Omental fat pad (tissue), 4 donors: ENCODE results near the gene MILR1. TPM values are rescaled to one million over a fixed set of nuclear protein-coding genes. Genes with fewer than 3 reads are reported as not detected.
"Not testable (repeated sequence)": the region's sequence is repeated elsewhere in the genome, so short reads cannot be mapped to it uniquely, and the experiment has no call there.

Experiments used
- ATAC-seq: fragments of 150-250 bp; one replicate; pipeline ENCODE4 v1.9.1; 2016; ENCODE audit warnings: mild to moderate bottlenecking, moderate library complexity; ENCODE audit not compliant: low FRiP score
- DNase-seq: peaks from one replicate; pipeline ENCODE4 v3.0.0-alpha.2; 2019; ENCODE audit warnings: low spot score
- CTCF ChIP-seq, 3 donors: fragments of 450-650 bp; IDR thresholded peaks; one replicate each; pipeline ENCODE4 v1.5.1; 2016 to 2017; ENCODE audit warnings: antibody characterized with exemption in 3 of 3, mild to moderate bottlenecking in 3 of 3, moderate library complexity in 2 of 3
- total RNA-seq, 4 donors: library from RNA; depleted of rRNA; stranded (reverse); fragments of >200 nt; gene quantifications; one replicate each; pipeline ENCODE4 v1.1.0, GENCODE V29; 2016

The MILR1 gene
- total RNA-seq, 4 donors from 2014 or later = 7.1 to 25.1 (median 18.2) TPM

GRCh38 chr17:64459284-64459747, 10.4 kb downstream of the MILR1 start:
- no peak for TF ChIP-seq CTCF (IDR thresholded peaks at IDR 0.05)
- DNase-seq (no peak), ATAC-seq (no peak)

DNA sequence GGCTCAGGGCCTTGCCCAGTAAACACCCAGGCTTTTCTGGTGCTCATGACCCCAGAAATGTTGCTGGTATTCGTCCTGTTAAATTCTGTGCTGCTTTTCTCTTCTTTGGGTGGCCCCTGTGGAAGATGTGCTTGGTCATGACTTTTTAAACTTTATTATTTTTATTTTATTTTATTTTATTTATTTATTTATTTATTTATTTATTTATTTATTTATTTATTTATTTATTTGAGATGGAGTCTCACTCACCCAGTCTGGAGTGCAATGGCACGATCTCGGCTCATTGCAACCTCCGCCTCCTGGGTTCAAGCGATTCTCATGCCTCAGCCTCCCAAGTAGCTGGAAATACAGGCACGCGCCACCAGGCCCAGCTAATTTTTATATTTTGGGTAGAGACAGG, 10.9 kb downstream of the MILR1 start:
- ATAC-seq, DNase-seq: not testable (repeated sequence)

GRCh38 chr17:64460955-64461354, 12.0 kb downstream of the MILR1 start:
- no peak for ATAC-seq
- TF ChIP-seq CTCF (IDR thresholded peaks at IDR 0.05) = no peak
- DNase-seq = no peak

- TF ChIP-seq CTCF (IDR thresholded peaks at IDR 0.05) = no peak
- ATAC-seq (no peak), DNase-seq (no peak)
Measured at GRCh38 chr17:64461788-64462187, 12.9 kb downstream of the MILR1 start.

DNA sequence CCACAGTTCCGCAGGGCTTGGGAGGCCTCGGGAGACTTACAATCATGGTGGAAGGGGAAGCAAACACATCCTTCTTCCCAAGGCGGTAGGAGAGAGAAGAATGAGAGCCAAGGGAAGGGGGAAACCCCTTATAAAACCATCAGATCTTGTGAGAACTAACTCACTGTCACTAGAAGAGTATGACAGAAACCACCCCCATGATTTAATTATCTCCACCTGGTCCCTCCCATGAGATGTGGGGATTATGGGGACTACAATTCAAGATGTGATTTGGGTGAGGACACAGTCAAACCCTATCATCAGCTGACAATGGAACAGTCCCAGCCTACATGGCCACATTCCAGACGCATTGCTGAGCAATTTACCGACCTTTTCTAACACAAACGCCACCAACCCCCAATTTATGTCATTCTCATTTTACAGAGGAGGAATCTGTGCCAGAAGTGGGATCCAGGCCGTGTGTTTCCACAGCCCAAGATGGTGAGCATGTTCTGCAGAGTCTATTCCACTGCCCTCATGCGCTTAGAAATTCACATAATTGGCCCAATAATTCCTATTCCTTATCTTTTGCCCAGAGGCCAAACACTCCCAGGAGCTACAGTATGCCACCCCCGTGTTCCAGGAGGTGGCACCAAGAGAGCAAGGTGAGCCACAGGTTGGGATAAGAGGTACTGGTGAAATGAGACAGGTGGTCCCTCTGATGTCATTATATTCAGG, 17.3 kb downstream of the MILR1 start:
- TF ChIP-seq CTCF (IDR thresholded peaks at IDR 0.05) = no peak
- DNase-seq = no peak
- ATAC-seq = no peak

DNA sequence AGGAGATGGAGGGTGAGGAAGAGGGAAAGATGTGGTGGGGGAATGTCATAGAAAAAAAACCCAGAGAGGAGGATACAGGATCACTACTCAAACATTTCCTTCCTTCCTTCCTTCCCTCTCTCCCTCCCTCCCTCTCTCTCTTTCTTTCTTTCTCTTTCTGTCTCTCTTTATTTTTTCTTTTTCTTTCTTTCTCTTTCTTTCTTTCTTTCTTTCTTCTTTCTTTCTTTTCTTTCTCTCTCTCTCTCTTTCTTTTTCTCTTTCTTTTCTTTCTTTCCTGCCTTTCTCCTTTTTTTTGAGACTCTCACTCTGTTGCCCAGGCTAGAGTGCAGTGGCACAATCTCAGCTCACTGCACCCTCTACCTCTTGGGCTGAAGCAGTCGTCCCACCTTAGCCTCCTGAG, 17.9 kb downstream of the MILR1 start:
- not testable (repeated sequence) for DNase-seq, ATAC-seq

DNA sequence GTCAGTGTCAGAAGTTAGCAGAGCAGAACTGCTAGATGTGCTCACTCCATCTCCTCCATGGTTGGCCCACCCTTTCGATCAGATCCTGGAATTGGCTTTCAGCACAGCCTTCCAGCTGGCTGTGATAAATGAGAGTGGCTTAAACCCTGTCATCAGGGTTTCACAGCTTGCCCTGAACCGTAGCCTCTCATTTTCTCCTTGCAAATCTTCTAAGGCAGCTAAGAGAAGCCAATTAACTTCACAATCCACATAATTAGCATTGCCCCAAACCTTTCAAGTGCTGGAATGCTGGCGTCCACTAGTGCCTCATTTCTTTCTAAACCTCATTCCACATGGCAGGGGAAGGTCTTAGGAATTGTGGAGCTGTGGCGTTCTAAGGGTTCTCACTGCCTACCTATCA, 21.7 kb downstream of the MILR1 start:
- DNase-seq (no peak), ATAC-seq (no peak)
- no peak for TF ChIP-seq CTCF (IDR thresholded peaks at IDR 0.05)

- ATAC-seq = no peak
- no peak for DNase-seq
- TF ChIP-seq CTCF (IDR thresholded peaks at IDR 0.05) = no peak
Measured at GRCh38 chr17:64471440-64471839, 22.5 kb downstream of the MILR1 start.
